Left ventricle myocardium inferior (tissue), 1 donor: ENCODE measurements around the gene NKAIN2. TPM values are rescaled to one million over a fixed set of nuclear protein-coding genes. Genes with fewer than 3 reads are reported as not detected.

Source experiments
- DNase-seq: peaks from one replicate; pipeline ENCODE4 v3.0.0-alpha.2; 2020
- H3K27ac ChIP-seq: fragments of 200-600 bp; replicated peaks from 2 replicates; pipeline ENCODE4 v1.8.0; 2021
- H3K27me3 ChIP-seq: fragments of 200-600 bp; 2 replicates; pipeline ENCODE4 v1.8.0; 2021; ENCODE audit warnings: low read depth
- H3K36me3 ChIP-seq: fragments of 200-600 bp; 2 replicates; pipeline ENCODE4 v1.8.0; 2021
- H3K4me1 ChIP-seq: fragments of 200-600 bp; 2 replicates; pipeline ENCODE4 v1.8.0; 2021
- H3K4me3 ChIP-seq: fragments of 200-600 bp; 2 replicates; pipeline ENCODE4 v1.8.0; 2021; ENCODE audit warnings: mild to moderate bottlenecking, moderate library complexity
- H3K9me3 ChIP-seq: fragments of 200-600 bp; replicated peaks from 2 replicates; pipeline ENCODE4 v1.8.0; 2021
- CTCF ChIP-seq: fragments of 200-600 bp; IDR thresholded peaks from 2 replicates; pipeline ENCODE4 v1.8.0; 2021; ENCODE audit warnings: antibody characterized with exemption, mild to moderate bottlenecking, borderline replicate concordance
- intact Hi-C: fragments of 100-400 bp; cut with micrococcal nuclease; formaldehyde crosslinking; loops from one replicate; pipeline ENCODE4 v1.11.0; 2022
- total RNA-seq: library from RNA; stranded (reverse); fragmentation: NEBNext Ultra II Directional; extraction: Animal tissue kit (Norgen Biotek cat#: 25700); gene quantifications from one replicate; pipeline ENCODE4 v1.2.1, GENCODE V29; 2021
- donor health status: DM: no; HTN: yes; CAD: no; lungs with severe emphysema.

The NKAIN2 gene
- total RNA-seq, 1 donor from 2014 or later, result 0.22 TPM

- Histone ChIP-seq H3K4me1 (no peaks in the 10 kb centered on the region), H3K9me3 (no peaks in the 10 kb centered on the region), H3K4me3 (no peak overlapping the region), H3K27me3 (peaks cover 3% of the 10 kb centered on the region), H3K27ac (no peak overlapping the region), H3K36me3 (no peaks in the 10 kb centered on the region)
- intact Hi-C loops, result no loop called here
- no peak for TF ChIP-seq CTCF
- no peak for DNase-seq
These were observed 34.2 kb upstream of the NKAIN2 start for GRCh38 chr6:123769431-123769830.

- Histone ChIP-seq H3K4me1 (no peaks in the 10 kb centered on the region), H3K9me3 (no peaks in the 10 kb centered on the region), H3K27me3 (peaks cover 3% of the 10 kb centered on the region), H3K27ac (no peak overlapping the region), H3K4me3 (no peak overlapping the region), H3K36me3 (no peaks in the 10 kb centered on the region)
- no peak for DNase-seq
- TF ChIP-seq CTCF, result no peak
- intact Hi-C loops, result no loop called here
These were observed 33.3 kb upstream of the NKAIN2 start for GRCh38 chr6:123770247-123770949.

- Histone ChIP-seq H3K9me3 (no peaks in the 10 kb centered on the region), H3K4me1 (no peaks in the 10 kb centered on the region), H3K4me3 (no peak overlapping the region), H3K27me3 (peaks cover 3% of the 10 kb centered on the region), H3K27ac (no peak overlapping the region), H3K36me3 (no peaks in the 10 kb centered on the region)
- no peak for DNase-seq
- intact Hi-C loops, result no loop called here
- no peak for TF ChIP-seq CTCF
These were observed 32.5 kb upstream of the NKAIN2 start for GRCh38 chr6:123771126-123771525.

GRCh38 chr6:123777563-123777962, 26.1 kb upstream of the NKAIN2 start:
- Histone ChIP-seq H3K27ac (no peak overlapping the region), H3K4me3 (no peak overlapping the region), H3K9me3 (no peaks in the 10 kb centered on the region), H3K36me3 (no peaks in the 10 kb centered on the region), H3K27me3 (peaks cover 3% of the 10 kb centered on the region), H3K4me1 (no peaks in the 10 kb centered on the region)
- intact Hi-C loops, result no loop called here
- DNase-seq, result no peak
- TF ChIP-seq CTCF, result peak; percentile 35

GRCh38 chr6:123780021-123780420, 23.6 kb upstream of the NKAIN2 start:
- TF ChIP-seq CTCF, result no peak
- no peak overlapping the region for H3K4me3 ChIP-seq
- DNase-seq, result no peak
- intact Hi-C loops, result no loop called here
- H3K27me3 ChIP-seq, result no peaks in the 10 kb centered on the region
- no peaks in the 10 kb centered on the region for H3K9me3 ChIP-seq
- no peaks in the 10 kb centered on the region for H3K4me1 ChIP-seq
- no peaks in the 10 kb centered on the region for H3K36me3 ChIP-seq
- no peak overlapping the region for H3K27ac ChIP-seq
